H9 (cell line): ENCODE measurements around the gene VWA8. TPM values are rescaled to one million over a fixed set of nuclear protein-coding genes. Genes with fewer than 3 reads are reported as not detected.
"Not testable (repeated sequence)": the region's sequence is repeated elsewhere in the genome, so short reads cannot be mapped to it uniquely, and the experiment has no call there.

ENCODE experiments used
- DNase-seq: peaks from one replicate; pipeline ENCODE4 v3.0.0-alpha.2; 2017
- H2AFZ ChIP-seq: one replicate; pipeline ENCODE4 v1.6.1; 2013; ENCODE audit warnings: mild to moderate bottlenecking, low read length, control low read depth, moderate library complexity
- H2AK5ac ChIP-seq: 2 replicates; pipeline ENCODE4 v1.6.1; 2013; ENCODE audit warnings: low read length, control low read depth, mixed read lengths; ENCODE audit not compliant: insufficient read length
- H2BK120ac ChIP-seq: one replicate; pipeline ENCODE4 v1.6.1; 2013; ENCODE audit warnings: low read depth, mild to moderate bottlenecking, low read length, control low read depth, inconsistent platforms; ENCODE audit not compliant: poor library complexity, severe bottlenecking
- H2BK12ac ChIP-seq: 2 replicates; pipeline ENCODE4 v1.6.1; 2013; ENCODE audit warnings: low read length, control low read depth, mixed read lengths, low read depth; ENCODE audit not compliant: insufficient read length
- H2BK15ac ChIP-seq: 2 replicates; pipeline ENCODE4 v1.6.1; 2013; ENCODE audit warnings: low read depth, low read length, control low read depth
- H2BK20ac ChIP-seq: one replicate; pipeline ENCODE4 v1.6.1; 2013; ENCODE audit warnings: low read depth, mild to moderate bottlenecking, low read length, control low read depth, inconsistent platforms; ENCODE audit not compliant: poor library complexity, severe bottlenecking
- H2BK5ac ChIP-seq: 2 replicates; pipeline ENCODE4 v1.6.1; 2013; ENCODE audit warnings: low read length, control low read depth, mixed read lengths; ENCODE audit not compliant: insufficient read length
- H3K14ac ChIP-seq: 2 replicates; pipeline ENCODE4 v1.6.1; 2013; ENCODE audit warnings: low read length, control low read depth; ENCODE audit not compliant: insufficient read depth
- H3K18ac ChIP-seq: 2 replicates; pipeline ENCODE4 v1.6.1; 2013; ENCODE audit warnings: low read depth, mild to moderate bottlenecking, mixed read lengths, low read length, control low read depth; ENCODE audit not compliant: insufficient read length
- H3K23ac ChIP-seq: 2 replicates; pipeline ENCODE4 v1.6.1; 2013; ENCODE audit warnings: low read length, control low read depth, mixed read lengths, low read depth; ENCODE audit not compliant: insufficient read length
- H3K23me2 ChIP-seq: 2 replicates; pipeline ENCODE4 v1.6.1; 2013; ENCODE audit warnings: low read depth, mild to moderate bottlenecking, mixed read lengths, low read length, control low read depth; ENCODE audit not compliant: insufficient read length, poor library complexity, severe bottlenecking
- H3K27ac ChIP-seq: 2 replicates; pipeline ENCODE4 v1.5.1; 2013; ENCODE audit warnings: low read length, control low read depth, mixed read lengths, low read depth; ENCODE audit not compliant: insufficient read length
- H3K27me3 ChIP-seq: 2 replicates; pipeline ENCODE4 v1.6.1; 2013; ENCODE audit warnings: low read length, control low read depth, inconsistent platforms; ENCODE audit not compliant: insufficient read depth
- H3K4ac ChIP-seq: 2 replicates; pipeline ENCODE4 v1.6.1; 2013; ENCODE audit warnings: low read depth, mild to moderate bottlenecking, control low read depth, inconsistent platforms, low read length, moderate library complexity
- H3K4me1 ChIP-seq: 2 replicates; pipeline ENCODE4 v1.6.1; 2013; ENCODE audit warnings: low read length, control low read depth, inconsistent platforms; ENCODE audit not compliant: insufficient read depth
- H3K4me2 ChIP-seq: 2 replicates; pipeline ENCODE4 v1.6.1; 2013; ENCODE audit warnings: low read length, control low read depth, mixed read lengths; ENCODE audit not compliant: insufficient read length, insufficient read depth
- H3K56ac ChIP-seq: 2 replicates; pipeline ENCODE4 v1.6.1; 2013; ENCODE audit warnings: low read depth, mild to moderate bottlenecking, mixed read lengths, low read length, control low read depth; ENCODE audit not compliant: insufficient read length
- H3K79me1 ChIP-seq: 2 replicates; pipeline ENCODE4 v1.6.1; 2013; ENCODE audit warnings: low read depth, mild to moderate bottlenecking, moderate library complexity, low read length, control low read depth, inconsistent platforms; ENCODE audit not compliant: insufficient read depth, poor library complexity, severe bottlenecking
- H3K79me2 ChIP-seq: 2 replicates; pipeline ENCODE4 v1.6.1; 2013; ENCODE audit warnings: low read length, control low read depth, inconsistent platforms; ENCODE audit not compliant: insufficient read depth
- H3K9ac ChIP-seq: 2 replicates; pipeline ENCODE4 v1.6.1; 2013; ENCODE audit warnings: low read length, control low read depth, mixed read lengths; ENCODE audit not compliant: insufficient read length; ENCODE audit errors: extremely low read depth
- H3K9me3 ChIP-seq: one replicate; pipeline ENCODE4 v1.6.1; 2013; ENCODE audit warnings: low read depth, low read length, inconsistent platforms; ENCODE audit not compliant: control insufficient read depth
- H3T11ph ChIP-seq: one replicate; pipeline ENCODE4 v1.6.1; 2013; ENCODE audit warnings: mild to moderate bottlenecking, low read length, control low read depth, inconsistent platforms
- H4K20me1 ChIP-seq: one replicate; pipeline ENCODE4 v1.6.1; 2013; ENCODE audit not compliant: control insufficient read depth, insufficient read length, insufficient read depth
- H4K5ac ChIP-seq: 2 replicates; pipeline ENCODE4 v1.6.1; 2013; ENCODE audit warnings: low read depth, mild to moderate bottlenecking, mixed read lengths, low read length, control low read depth; ENCODE audit not compliant: insufficient read length
- H4K8ac ChIP-seq: replicated peaks from 2 replicates; pipeline ENCODE4 v1.6.1; 2013; ENCODE audit warnings: low read length, control low read depth, mixed read lengths, low read depth; ENCODE audit not compliant: insufficient read length
- H4K91ac ChIP-seq: 2 replicates; pipeline ENCODE4 v1.6.1; 2013; ENCODE audit warnings: low read depth, mild to moderate bottlenecking, moderate library complexity, mixed read lengths, low read length, control low read depth; ENCODE audit not compliant: insufficient read length
- H3K27ac Mint-ChIP-seq, 3 experiments: 2 replicates in 2 of 3; 3 replicates in 1 of 3; pipeline ENCODE4 v1.8.0; 2020 to 2021; ENCODE audit warnings: mixed read lengths in 3 of 3, mild to moderate bottlenecking in 1 of 3, moderate library complexity in 1 of 3
- H3K27me3 Mint-ChIP-seq: 2 replicates; pipeline ENCODE4 v1.8.0; 2021; ENCODE audit warnings: low read depth, mild to moderate bottlenecking, moderate library complexity, mixed read lengths
- H3K36me3 Mint-ChIP-seq, 3 experiments: 2 replicates in 2 of 3; 3 replicates in 1 of 3; pipeline ENCODE4 v1.8.0; 2020 to 2021; ENCODE audit warnings: low read depth in 3 of 3, mixed read lengths in 3 of 3; ENCODE audit not compliant: insufficient read depth in 1 of 3
- H3K4me1 Mint-ChIP-seq, 2 experiments: 2 replicates each; pipeline ENCODE4 v1.8.0; 2020; ENCODE audit warnings: mixed read lengths in 2 of 2
- H3K4me3 Mint-ChIP-seq, 2 experiments: 2 replicates in 1 of 2; 3 replicates in 1 of 2; pipeline ENCODE4 v1.8.0; 2020 to 2021; ENCODE audit warnings: mild to moderate bottlenecking in 2 of 2, mixed read lengths in 2 of 2, moderate library complexity in 1 of 2
- H3K9me3 Mint-ChIP-seq, 2 experiments: 2 replicates in 1 of 2; 3 replicates in 1 of 2; pipeline ENCODE4 v1.8.0; 2020; ENCODE audit warnings: mild to moderate bottlenecking in 2 of 2, mixed read lengths in 2 of 2, moderate library complexity in 1 of 2
- WGBS: extraction: QIAGEN DNeasy Blood & Tissue Kit; methylation state at CpG from one replicate; pipeline ENCODE4 v1.1.7; 2013; ENCODE audit warnings: missing lambda C conversion rate, low lambda C conversion rate, mixed read lengths; ENCODE audit not compliant: insufficient read length; ENCODE audit errors: extremely low coverage; 5-methylcytosine and 5-hydroxymethylcytosine counted together
- total RNA-seq: library from RNA; stranded (reverse); gene quantifications from 2 replicates; pipeline ENCODE4 v1.2.1, GENCODE V29; 2021
- TF ChIP-seq, protein P1 (sequence below): fragments of 200-600 bp; sonication (generic); conservative IDR thresholded peaks from 3 replicates; pipeline ENCODE4 v1.8.0; 2021; ENCODE audit warnings: antibody characterized with exemption, mild to moderate bottlenecking

The VWA8 gene
- total RNA-seq, 1 experiment from 2014 or later: 17.4 TPM

DNA sequence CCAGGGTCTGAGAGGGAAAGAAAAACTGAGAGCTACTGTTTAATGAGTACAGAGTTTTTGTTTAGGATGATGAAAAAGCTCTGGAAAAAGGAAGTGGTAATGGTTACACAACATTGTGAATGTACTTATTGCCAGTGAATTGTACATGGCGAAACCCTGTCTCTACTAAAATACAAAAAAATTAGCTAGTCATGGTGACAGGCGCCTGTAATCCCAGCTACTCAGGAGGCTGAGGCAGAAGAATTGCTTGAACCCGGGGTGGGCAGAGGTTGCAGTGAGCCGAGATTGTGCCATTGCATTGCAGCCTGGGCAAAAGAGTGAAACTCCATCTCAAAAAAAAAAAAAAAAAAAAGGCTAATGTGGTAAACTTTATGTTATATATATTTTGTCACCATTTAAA, 96.3 kb downstream of the VWA8 start:
- Histone ChIP-seq H4K5ac (no peak overlapping the region), H3K56ac (no peak overlapping the region), H2AK5ac (no peak overlapping the region), H3K23ac (no peak overlapping the region), H2BK15ac (no peak overlapping the region), H3K23me2 (no peaks in the 10 kb centered on the region), H4K20me1 (no peaks in the 10 kb centered on the region), H3K79me1 (no peaks in the 10 kb centered on the region), H2BK12ac (no peak overlapping the region), H4K8ac (no peak overlapping the region), H3K4ac (no peak overlapping the region), H3T11ph (no peak overlapping the region), H3K27me3 (no peaks in the 10 kb centered on the region), H3K14ac (no peak overlapping the region), H3K9me3 (no peaks in the 10 kb centered on the region), H2BK5ac (no peak overlapping the region), H3K79me2 (no peaks in the 10 kb centered on the region), H2AFZ (no peak overlapping the region), H3K4me2 (no peak overlapping the region), H3K4me1 (no peaks in the 10 kb centered on the region), H3K9ac (no peak overlapping the region), H2BK120ac (no peak overlapping the region), H2BK20ac (no peak overlapping the region), H3K27ac (no peak overlapping the region), H3K18ac (no peak overlapping the region), H4K91ac (no peak overlapping the region)
- H3K4me1 Mint-ChIP-seq: peaks cover 2 to 3% of the 10 kb centered on the region in 2 experiments; a peak in 2 of 4 replicates
- DNase-seq: no peak
- no peak overlapping the region for H3K27ac Mint-ChIP-seq
- WGBS: no CpG with 5 or more reads among the region's 4 CpGs
- no peaks in the 10 kb centered on the region for H3K9me3 Mint-ChIP-seq
- TF ChIP-seq, protein P1, sequence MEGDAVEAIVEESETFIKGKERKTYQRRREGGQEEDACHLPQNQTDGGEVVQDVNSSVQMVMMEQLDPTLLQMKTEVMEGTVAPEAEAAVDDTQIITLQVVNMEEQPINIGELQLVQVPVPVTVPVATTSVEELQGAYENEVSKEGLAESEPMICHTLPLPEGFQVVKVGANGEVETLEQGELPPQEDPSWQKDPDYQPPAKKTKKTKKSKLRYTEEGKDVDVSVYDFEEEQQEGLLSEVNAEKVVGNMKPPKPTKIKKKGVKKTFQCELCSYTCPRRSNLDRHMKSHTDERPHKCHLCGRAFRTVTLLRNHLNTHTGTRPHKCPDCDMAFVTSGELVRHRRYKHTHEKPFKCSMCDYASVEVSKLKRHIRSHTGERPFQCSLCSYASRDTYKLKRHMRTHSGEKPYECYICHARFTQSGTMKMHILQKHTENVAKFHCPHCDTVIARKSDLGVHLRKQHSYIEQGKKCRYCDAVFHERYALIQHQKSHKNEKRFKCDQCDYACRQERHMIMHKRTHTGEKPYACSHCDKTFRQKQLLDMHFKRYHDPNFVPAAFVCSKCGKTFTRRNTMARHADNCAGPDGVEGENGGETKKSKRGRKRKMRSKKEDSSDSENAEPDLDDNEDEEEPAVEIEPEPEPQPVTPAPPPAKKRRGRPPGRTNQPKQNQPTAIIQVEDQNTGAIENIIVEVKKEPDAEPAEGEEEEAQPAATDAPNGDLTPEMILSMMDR: no peak
- H3K27me3 Mint-ChIP-seq: no peaks in the 10 kb centered on the region
- no peak overlapping the region for H3K4me3 Mint-ChIP-seq
- peaks cover 0 to 7% (median 0%) of the 10 kb centered on the region in 3 experiments; a peak in 2 of 7 replicates for H3K36me3 Mint-ChIP-seq

DNA sequence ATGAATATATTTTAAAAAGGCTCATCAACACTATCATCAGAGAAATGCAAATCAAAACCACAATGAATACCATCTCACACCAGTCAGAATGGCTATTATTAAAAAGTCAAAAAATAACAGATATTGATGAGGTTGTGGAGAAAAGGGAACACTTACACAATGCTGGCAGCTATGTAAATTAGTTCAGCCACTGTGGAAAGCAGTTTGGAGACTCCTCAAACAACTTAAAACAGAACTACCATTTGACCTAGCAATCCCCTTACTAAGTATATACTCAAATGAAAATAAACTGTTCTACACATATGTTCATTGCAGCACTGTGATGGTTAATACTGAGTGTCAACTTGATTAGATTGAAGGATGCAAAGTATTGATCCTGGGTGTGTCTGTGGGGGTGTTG, 98.2 kb downstream of the VWA8 start:
- not testable (repeated sequence) for DNase-seq, H3K27me3 ChIP-seq, H3K4me1 Mint-ChIP-seq, H3T11ph ChIP-seq, H2BK20ac ChIP-seq, H3K4me1 ChIP-seq, H3K14ac ChIP-seq, H4K5ac ChIP-seq, H3K79me1 ChIP-seq, H2BK5ac ChIP-seq, H3K9me3 ChIP-seq, H3K18ac ChIP-seq, H2AFZ ChIP-seq, H3K4ac ChIP-seq, H3K9ac ChIP-seq, H3K4me3 Mint-ChIP-seq, H2BK12ac ChIP-seq, H3K23ac ChIP-seq, H3K56ac ChIP-seq, H2BK120ac ChIP-seq, H2AK5ac ChIP-seq, H3K27ac ChIP-seq, H3K27ac Mint-ChIP-seq, H4K20me1 ChIP-seq, H4K8ac ChIP-seq, H3K4me2 ChIP-seq, H2BK15ac ChIP-seq, H3K79me2 ChIP-seq, H3K9me3 Mint-ChIP-seq, H4K91ac ChIP-seq, H3K23me2 ChIP-seq, H3K27me3 Mint-ChIP-seq
- H3K36me3 Mint-ChIP-seq: peaks cover 0 to 18% (median 0%) of the 10 kb centered on the region in 3 experiments; a peak in 2 of 7 replicates
